ENCODE measurements around the gene LTBP3. TPM values are rescaled to one million over a fixed set of nuclear protein-coding genes. Genes with fewer than 3 reads are reported as not detected.

The LTBP3 gene
- total and polyA plus RNA-seq, 2 of the 13 experiments (the other 11 are each of a cell fraction or from before 2014, with no cell fraction given) = 12.2 to 68.1 TPM

- TF ChIP-seq RERE (CRISPR knock-in tag; IDR thresholded peaks at IDR 0.05; ENCODE audit: low read depth) (peak; percentile 55; the same call in 1 of the 2 replicates), ZNF772 (CRISPR knock-in tag; IDR thresholded peaks at IDR 0.05) (peak; percentile 59; the same call in 1 of the 2 replicates), ZNF20 (CRISPR knock-in tag; IDR thresholded peaks at IDR 0.05) (no peak), ZNF275 (CRISPR knock-in tag; IDR thresholded peaks at IDR 0.05; ENCODE audit: borderline replicate concordance) (no peak), ZNF547 (CRISPR knock-in tag; IDR thresholded peaks at IDR 0.05) (no peak), ZKSCAN8 (CRISPR knock-in tag; IDR thresholded peaks at IDR 0.05; ENCODE audit: borderline replicate concordance) (no peak), ZNF501 (CRISPR knock-in tag; IDR thresholded peaks at IDR 0.05) (no peak; the same call in 1 of the 2 replicates), PAX8 (CRISPR knock-in tag; IDR thresholded peaks at IDR 0.05; ENCODE audit: borderline replicate concordance) (no peak), ZNF430 (CRISPR knock-in tag; IDR thresholded peaks at IDR 0.05) (no peak), MEIS1 (CRISPR knock-in tag; IDR thresholded peaks at IDR 0.05; ENCODE audit: borderline replicate concordance) (no peak), STAT5B (CRISPR knock-in tag; IDR thresholded peaks at IDR 0.05) (no peak), ZMYM2 (CRISPR knock-in tag; IDR thresholded peaks at IDR 0.05) (no peak), CENPX (CRISPR knock-in tag; IDR thresholded peaks at IDR 0.05) (no peak), RNF2 (conservative IDR thresholded peaks at IDR 0.05; ENCODE audit: low read depth) (no peak), ZNF180 (CRISPR knock-in tag; IDR thresholded peaks at IDR 0.05; ENCODE audit: borderline replicate concordance, low read depth) (no peak), SALL2 (CRISPR knock-in tag; IDR thresholded peaks at IDR 0.05) (0 out of 2 replicates have a peak, but pooled peaks have one; percentile 14), DDIT3 (CRISPR knock-in tag; IDR thresholded peaks at IDR 0.05) (no peak), ZNF224 (CRISPR knock-in tag; IDR thresholded peaks at IDR 0.05) (0 out of 2 replicates have a peak, but pooled peaks have one; percentile 31), HOXA7 (CRISPR knock-in tag; IDR thresholded peaks at IDR 0.05) (no peak)
- TF ChIP-seq, protein P1, sequence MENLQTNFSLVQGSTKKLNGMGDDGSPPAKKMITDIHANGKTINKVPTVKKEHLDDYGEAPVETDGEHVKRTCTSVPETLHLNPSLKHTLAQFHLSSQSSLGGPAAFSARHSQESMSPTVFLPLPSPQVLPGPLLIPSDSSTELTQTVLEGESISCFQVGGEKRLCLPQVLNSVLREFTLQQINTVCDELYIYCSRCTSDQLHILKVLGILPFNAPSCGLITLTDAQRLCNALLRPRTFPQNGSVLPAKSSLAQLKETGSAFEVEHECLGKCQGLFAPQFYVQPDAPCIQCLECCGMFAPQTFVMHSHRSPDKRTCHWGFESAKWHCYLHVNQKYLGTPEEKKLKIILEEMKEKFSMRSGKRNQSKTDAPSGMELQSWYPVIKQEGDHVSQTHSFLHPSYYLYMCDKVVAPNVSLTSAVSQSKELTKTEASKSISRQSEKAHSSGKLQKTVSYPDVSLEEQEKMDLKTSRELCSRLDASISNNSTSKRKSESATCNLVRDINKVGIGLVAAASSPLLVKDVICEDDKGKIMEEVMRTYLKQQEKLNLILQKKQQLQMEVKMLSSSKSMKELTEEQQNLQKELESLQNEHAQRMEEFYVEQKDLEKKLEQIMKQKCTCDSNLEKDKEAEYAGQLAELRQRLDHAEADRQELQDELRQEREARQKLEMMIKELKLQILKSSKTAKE (CRISPR knock-in tag; IDR thresholded peaks at IDR 0.05; ENCODE audit: borderline replicate concordance) = no peak; the same call in 1 of the 2 replicates
Observed at GRCh38 chr11:65489035-65489705, 69.0 kb downstream of the LTBP3 start (continued).
